Bronchial epithelial cell (primary cell): ENCODE data around the gene OR10C1. TPM values are rescaled to one million over a fixed set of nuclear protein-coding genes. Genes with fewer than 3 reads are reported as not detected.

ENCODE experiments used
- DNase-seq: peaks from one replicate; pipeline ENCODE4 v3.0.0-alpha.2; 2010; ENCODE audit warnings: low read depth
- FAIRE-seq: peaks from 2 replicates; lab custom pipeline; 2011; peaks lifted over from hg19 to GRCh38; lab: Jason Lieb, UNC
- H3K27me3 ChIP-seq: 2 replicates; pipeline ENCODE4 v1.5.1; 2011; ENCODE audit warnings: low read length; ENCODE audit not compliant: control insufficient read depth, insufficient read depth
- H3K36me3 ChIP-seq: 2 replicates; pipeline ENCODE4 v1.5.1; 2011; ENCODE audit warnings: low read length; ENCODE audit not compliant: control insufficient read depth, insufficient read depth
- H3K4me3 ChIP-seq: 2 replicates; pipeline ENCODE4 v1.5.1; 2011; ENCODE audit warnings: mild to moderate bottlenecking, low read depth, low read length, control low read depth
- CTCF ChIP-seq: IDR thresholded peaks from 2 replicates; pipeline ENCODE4 v1.5.1; 2011; ENCODE audit warnings: mild to moderate bottlenecking, moderate library complexity, low read length, control low read depth, inconsistent platforms; ENCODE audit not compliant: insufficient read depth, severe bottlenecking
- total RNA-seq: library from RNA; depleted of rRNA; stranded (reverse); fragments of >200 nt; gene quantifications from 2 replicates; pipeline ENCODE4 v1.2.1, GENCODE V29; 2014

Gene OR10C1
- total RNA-seq, 1 donor from 2014 or later = not detected

DNA sequence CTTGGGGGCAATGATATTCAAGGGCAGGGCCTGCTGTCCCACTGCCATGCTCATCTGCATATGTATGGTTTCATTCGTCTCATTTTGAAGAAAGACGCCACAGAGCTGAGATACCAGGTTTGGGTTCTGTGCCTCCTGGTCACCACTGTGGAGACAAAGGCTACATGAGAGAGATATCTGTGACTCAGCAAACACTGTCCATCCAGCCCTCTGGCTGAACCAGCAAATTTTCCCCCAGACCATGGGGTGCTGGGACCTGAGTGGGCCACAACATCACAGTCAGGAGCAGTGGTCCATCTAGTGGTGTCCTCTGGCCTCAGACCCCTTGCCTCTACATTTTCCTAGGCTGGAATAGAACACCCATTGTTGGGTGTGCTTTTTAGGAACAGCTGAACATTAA, 48.6 kb downstream of the OR10C1 start, which contains the start of gene MAS1L:
Gene MAS1L (minus strand): TSS at position 297 of the 400 bp plus-strand sequence. CDS start 54 bp downstream, at position 243.
- TF ChIP-seq CTCF = no peak
- FAIRE-seq (no peak), DNase-seq (no peak)
- Histone ChIP-seq H3K4me3 (no peak within 1 kb of the TSS), H3K36me3 (no peaks in the 10 kb centered on the region), H3K27me3 (no peaks in the 10 kb centered on the region)

- no peaks in the 10 kb centered on the region for H3K27me3 ChIP-seq
- TF ChIP-seq CTCF = no peak
- FAIRE-seq (no peak), DNase-seq (no peak)
- no peak overlapping the region for H3K4me3 ChIP-seq
- no peaks in the 10 kb centered on the region for H3K36me3 ChIP-seq
Measured at GRCh38 chr6:29488874-29489273, 49.8 kb downstream of the OR10C1 start.

DNA sequence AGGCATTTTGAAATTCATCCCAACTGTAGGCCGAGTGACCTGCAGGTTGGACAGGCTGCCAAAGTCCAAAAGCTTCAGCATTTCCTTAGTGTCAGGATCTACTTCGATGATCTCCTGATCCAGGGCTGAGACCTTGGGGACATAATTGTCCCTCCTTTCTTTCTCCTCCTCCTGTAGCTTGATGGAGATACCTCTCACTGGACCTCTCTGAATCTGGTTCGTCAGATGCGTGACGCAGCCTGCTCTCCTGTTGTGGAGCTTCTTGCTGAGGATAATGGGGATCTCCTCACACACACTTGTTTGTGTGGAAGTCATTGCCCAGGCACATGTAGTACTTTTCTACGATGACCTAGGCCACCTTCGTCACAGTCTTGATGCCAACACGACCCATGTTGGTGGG, 50.2 kb downstream of the OR10C1 start:
- FAIRE-seq (no peak), DNase-seq (no peak)
- H3K4me3 ChIP-seq = no peak overlapping the region
- TF ChIP-seq CTCF = no peak
- H3K36me3 ChIP-seq = no peaks in the 10 kb centered on the region
- no peaks in the 10 kb centered on the region for H3K27me3 ChIP-seq

- DNase-seq = no peak
- no peaks in the 10 kb centered on the region for H3K27me3 ChIP-seq
- H3K4me3 ChIP-seq = no peak overlapping the region
- no peaks in the 10 kb centered on the region for H3K36me3 ChIP-seq
- no peak for FAIRE-seq
- TF ChIP-seq CTCF = no peak
Measured at GRCh38 chr6:29490055-29490454, 50.9 kb downstream of the OR10C1 start.

- no peaks in the 10 kb centered on the region for H3K27me3 ChIP-seq
- H3K36me3 ChIP-seq = no peaks in the 10 kb centered on the region
- DNase-seq (no peak), FAIRE-seq (no peak)
- H3K4me3 ChIP-seq = no peak overlapping the region
- no peak for TF ChIP-seq CTCF
Measured at GRCh38 chr6:29490552-29490951, 51.4 kb downstream of the OR10C1 start.

Other genes with a start within 250 kb of the OR10C1 start
- not detected in 2 replicates for gene OR14J1, start 137.6 kb upstream of the OR10C1 start, total RNA-seq
- gene OR5V1, start 70.4 kb upstream of the OR10C1 start, total RNA-seq = not detected in 2 replicates
- not detected in 2 replicates for gene OR12D3, start 64.0 kb upstream of the OR10C1 start, total RNA-seq
- not detected in 2 replicates for gene OR12D2, start 43.7 kb upstream of the OR10C1 start, total RNA-seq
- not detected in 2 replicates for gene OR12D1, start 24.4 kb upstream of the OR10C1 start, total RNA-seq
- gene OR11A1, start 17.8 kb downstream of the OR10C1 start, total RNA-seq = not detected in 2 replicates
- gene OR2H1, start 17.8 kb downstream of the OR10C1 start, total RNA-seq = not detected in 2 replicates
- gene MAS1L, start 48.6 kb downstream of the OR10C1 start, total RNA-seq = not detected in 2 replicates
- not detected in 2 replicates for gene UBD, start 120.4 kb downstream of the OR10C1 start, total RNA-seq
- gene OR2H2, start 145.8 kb downstream of the OR10C1 start, total RNA-seq = not detected in 2 replicates
- gene GABBR1, start 193.9 kb downstream of the OR10C1 start, total RNA-seq = 6.3 and 11.1 TPM in 2 replicates
- gene MOG, start 217.8 kb downstream of the OR10C1 start, total RNA-seq = not detected in 2 replicates
- gene ZFP57, start 241.8 kb downstream of the OR10C1 start, total RNA-seq = 0.90 and 1.6 TPM in 2 replicates